ENCODE results near the gene CCL18.

DNA sequence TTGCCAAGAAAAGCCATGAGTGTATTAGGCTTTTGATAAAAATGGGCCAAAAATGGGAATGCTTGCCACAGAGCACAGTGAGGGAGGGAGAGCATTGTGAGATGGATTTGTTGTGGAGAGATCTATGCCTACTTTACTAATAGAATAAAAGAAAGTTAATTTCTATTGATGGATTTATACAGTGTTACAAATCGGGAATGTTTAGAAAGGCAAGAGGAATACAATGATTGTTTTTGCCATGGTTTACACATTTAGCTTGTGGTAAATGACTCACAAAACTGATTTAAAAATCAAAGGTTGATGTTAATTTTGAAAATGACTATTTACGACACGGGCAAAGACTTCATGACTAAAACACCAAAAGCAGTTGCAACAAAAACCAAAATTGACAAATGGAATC is 56.1 kb downstream of the CCL18 start:
- TF ChIP-seq, protein P1, sequence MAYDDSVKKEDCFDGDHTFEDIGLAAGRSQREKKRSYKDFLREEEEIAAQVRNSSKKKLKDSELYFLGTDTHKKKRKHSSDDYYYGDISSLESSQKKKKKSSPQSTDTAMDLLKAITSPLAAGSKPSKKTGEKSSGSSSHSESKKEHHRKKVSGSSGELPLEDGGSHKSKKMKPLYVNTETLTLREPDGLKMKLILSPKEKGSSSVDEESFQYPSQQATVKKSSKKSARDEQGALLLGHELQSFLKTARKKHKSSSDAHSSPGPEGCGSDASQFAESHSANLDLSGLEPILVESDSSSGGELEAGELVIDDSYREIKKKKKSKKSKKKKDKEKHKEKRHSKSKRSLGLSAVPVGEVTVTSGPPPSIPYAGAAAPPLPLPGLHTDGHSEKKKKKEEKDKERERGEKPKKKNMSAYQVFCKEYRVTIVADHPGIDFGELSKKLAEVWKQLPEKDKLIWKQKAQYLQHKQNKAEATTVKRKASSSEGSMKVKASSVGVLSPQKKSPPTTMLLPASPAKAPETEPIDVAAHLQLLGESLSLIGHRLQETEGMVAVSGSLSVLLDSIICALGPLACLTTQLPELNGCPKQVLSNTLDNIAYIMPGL (CRISPR knock-in tag; IDR thresholded peaks at IDR 0.05; ENCODE audit: borderline replicate concordance): no peak
- TF ChIP-seq CHD2 (IDR thresholded peaks at IDR 0.05; ENCODE audit: low read length, partially characterized antibody): no peak
- TF ChIP-seq, protein P2, sequence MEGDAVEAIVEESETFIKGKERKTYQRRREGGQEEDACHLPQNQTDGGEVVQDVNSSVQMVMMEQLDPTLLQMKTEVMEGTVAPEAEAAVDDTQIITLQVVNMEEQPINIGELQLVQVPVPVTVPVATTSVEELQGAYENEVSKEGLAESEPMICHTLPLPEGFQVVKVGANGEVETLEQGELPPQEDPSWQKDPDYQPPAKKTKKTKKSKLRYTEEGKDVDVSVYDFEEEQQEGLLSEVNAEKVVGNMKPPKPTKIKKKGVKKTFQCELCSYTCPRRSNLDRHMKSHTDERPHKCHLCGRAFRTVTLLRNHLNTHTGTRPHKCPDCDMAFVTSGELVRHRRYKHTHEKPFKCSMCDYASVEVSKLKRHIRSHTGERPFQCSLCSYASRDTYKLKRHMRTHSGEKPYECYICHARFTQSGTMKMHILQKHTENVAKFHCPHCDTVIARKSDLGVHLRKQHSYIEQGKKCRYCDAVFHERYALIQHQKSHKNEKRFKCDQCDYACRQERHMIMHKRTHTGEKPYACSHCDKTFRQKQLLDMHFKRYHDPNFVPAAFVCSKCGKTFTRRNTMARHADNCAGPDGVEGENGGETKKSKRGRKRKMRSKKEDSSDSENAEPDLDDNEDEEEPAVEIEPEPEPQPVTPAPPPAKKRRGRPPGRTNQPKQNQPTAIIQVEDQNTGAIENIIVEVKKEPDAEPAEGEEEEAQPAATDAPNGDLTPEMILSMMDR (IDR thresholded peaks at IDR 0.05): no peak
- TF ChIP-seq ZFP36 (IDR thresholded peaks at IDR 0.05; ENCODE audit: borderline replicate concordance, partially characterized antibody): no peak
- no peak for TF ChIP-seq JUNB (IDR thresholded peaks at IDR 0.05)
- TF ChIP-seq RCOR1 (IDR thresholded peaks at IDR 0.05; ENCODE audit: low read depth, low read length): no peak
- no peak for TF ChIP-seq POLR2A (IDR thresholded peaks at IDR 0.05; ENCODE audit: low read length)
- no peak for TF ChIP-seq HOXA7 (CRISPR knock-in tag; IDR thresholded peaks at IDR 0.05)
- no peak for TF ChIP-seq CEBPB (IDR thresholded peaks at IDR 0.05)
- no peak for TF ChIP-seq SMC3 (IDR thresholded peaks at IDR 0.05)
- TF ChIP-seq EP300 (IDR thresholded peaks at IDR 0.05): no peak
- TF ChIP-seq, protein P3, sequence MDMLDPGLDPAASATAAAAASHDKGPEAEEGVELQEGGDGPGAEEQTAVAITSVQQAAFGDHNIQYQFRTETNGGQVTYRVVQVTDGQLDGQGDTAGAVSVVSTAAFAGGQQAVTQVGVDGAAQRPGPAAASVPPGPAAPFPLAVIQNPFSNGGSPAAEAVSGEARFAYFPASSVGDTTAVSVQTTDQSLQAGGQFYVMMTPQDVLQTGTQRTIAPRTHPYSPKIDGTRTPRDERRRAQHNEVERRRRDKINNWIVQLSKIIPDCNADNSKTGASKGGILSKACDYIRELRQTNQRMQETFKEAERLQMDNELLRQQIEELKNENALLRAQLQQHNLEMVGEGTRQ (IDR thresholded peaks at IDR 0.05): no peak
- no peak for TF ChIP-seq CBX2 (IDR thresholded peaks at IDR 0.05; ENCODE audit: borderline replicate concordance, low read depth)
- no peak for TF ChIP-seq POLR2AphosphoS2 (conservative IDR thresholded peaks at IDR 0.05; ENCODE audit: low read length)
